Stimulated activated CD8-positive, alpha-beta memory T cell treated with anti-CD3 and anti-CD28 coated beads, Interleukin-4, amount 100 ng/mL, for 24 hours (primary cell): ENCODE results near the gene RXFP1.
"Not testable (repeated sequence)": the region's sequence is repeated elsewhere in the genome, so short reads cannot be mapped to it uniquely, and the experiment has no call there.

Experiments used
- DNase-seq: peaks from one replicate; pipeline ENCODE4 v3.0.0-alpha.2; 2020; ENCODE audit warnings: low read depth

The RXFP1 gene

DNA sequence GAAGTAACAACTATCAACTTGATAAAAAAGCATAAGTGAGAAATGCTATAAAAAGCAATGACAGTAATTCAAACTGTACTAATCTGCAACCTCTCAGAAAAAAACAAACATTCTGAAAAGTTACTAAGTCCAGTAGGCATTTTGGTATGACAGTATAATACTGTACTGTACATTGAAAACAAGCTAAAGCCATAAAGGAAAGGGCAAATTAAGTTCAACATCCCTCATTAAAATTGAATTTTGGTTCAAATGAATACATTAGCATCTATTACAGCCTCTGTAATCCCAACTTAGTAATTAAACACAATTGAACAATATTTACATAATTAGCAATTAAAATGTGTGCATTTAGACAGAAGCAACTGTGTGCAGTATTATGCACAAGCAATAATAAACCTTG, 96.3 kb downstream of the RXFP1 start:
- no peak for DNase-seq

DNA sequence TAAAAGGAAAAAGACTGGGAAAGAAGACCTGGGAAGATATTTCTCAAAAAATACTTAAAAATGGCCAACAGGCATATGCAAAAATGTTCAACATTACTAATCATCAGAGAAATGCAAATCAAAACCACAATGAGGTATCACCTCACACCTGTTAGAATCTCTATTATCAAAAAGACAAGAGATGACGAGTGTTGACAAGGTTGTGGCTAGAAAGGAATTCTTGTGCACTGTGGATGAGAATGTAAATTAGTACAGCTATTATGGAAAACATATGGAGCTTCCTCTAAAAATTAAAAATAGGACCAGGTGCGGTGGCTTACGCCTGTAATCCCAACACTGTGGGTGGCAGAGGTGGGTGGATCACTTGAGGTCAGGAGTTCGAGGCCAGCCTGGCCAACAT, 100.0 kb downstream of the RXFP1 start:
- no peak for DNase-seq

DNA sequence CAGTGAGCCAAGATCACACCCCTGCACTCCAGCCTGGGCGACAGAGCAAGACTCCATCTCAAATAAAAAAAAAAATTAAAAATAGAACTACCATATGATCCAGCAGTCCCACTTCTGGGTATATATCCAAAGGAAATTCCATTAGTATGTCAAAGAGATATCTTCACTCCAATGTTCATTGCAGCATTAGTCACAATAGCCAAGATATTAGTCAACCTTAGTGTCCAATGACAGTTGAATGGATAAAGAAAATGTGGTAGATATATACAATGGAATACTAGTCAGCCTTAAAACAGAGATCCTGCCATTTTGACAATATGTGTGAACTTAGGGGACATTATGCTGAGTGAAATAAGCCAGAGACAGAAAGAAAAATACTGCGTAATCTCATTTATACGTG, 100.6 kb downstream of the RXFP1 start:
- no peak for DNase-seq

DNA sequence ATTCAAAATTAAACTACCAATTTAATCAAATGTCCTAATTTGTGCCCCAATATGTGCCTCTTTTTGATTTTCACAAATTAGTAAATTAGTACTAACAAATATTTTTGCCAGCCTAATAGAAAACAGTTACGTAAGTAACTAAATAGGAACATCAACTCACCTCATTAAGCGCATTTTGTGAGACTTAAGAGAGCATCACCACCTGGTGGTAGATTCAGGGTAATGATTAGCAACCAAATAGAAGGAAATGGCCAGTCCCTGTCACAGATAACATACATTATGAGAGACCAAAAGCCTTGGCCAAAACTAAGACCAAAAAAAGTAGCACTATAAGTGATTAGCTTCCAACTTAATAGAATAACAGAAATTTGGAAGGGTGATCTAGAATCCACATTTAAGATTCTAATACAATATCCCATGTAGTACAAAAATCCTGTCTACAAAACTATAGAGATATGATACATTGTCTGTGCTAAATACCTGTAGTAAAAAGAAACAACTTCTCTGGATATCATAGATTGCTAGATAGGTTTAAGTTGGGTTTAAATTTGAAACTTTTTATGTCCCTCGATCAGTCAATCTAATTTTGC, 103.3 kb downstream of the RXFP1 start:
- no peak for DNase-seq

DNA sequence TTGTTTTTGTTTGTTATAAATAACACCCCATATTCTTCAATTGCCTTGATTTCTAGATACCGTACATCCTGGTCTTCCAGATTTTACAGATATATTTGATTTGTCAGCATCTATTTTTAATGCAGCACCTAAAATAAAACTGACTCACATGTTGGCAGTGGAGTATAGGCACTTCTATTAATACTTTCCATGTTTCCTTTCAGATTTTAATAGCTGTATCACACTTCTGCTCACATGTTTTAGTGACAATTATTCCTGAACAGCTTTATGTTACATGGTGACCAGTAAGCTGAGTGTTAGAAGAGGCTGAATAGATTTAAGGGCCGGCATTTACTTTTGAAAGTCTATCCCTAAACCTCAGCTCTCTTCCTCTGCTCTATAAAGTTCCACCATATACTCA, 103.9 kb downstream of the RXFP1 start:
- no peak for DNase-seq

DNA sequence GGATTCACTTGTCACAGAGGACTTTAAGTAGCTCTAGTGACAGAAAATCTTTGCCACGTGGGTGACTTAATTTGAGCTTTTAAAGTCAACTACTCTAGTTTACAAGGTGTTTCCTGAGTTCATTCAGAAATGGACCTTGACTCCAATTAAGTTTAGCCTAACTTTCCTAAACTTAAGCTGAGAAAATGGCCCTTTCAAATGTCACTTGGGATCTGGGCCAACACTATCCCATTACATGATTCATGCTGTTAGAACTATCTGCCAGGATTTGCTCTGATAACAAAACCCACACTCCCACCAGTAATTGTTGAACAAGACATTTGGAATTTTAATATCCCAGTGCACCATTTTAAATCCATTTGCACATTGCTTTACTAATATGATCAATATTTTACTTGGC, 109.2 kb downstream of the RXFP1 start:
- no peak for DNase-seq

DNA sequence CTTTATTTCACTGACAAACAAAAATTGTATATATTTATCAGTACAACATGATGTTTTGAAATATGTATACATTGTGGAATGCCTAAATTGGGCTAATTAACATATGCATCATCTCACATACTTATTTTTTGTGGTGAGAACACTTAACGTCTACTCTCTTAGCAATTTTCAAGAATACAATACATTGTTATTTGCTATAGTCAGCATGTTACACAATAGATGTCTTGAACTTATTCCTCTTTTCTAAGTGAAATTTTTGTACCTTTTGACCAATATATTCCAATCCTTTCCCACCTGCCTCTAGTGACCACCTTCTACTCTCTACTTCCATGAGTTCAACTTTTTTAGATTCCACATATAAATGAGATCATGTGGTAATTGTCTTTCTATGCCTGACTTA, 114.9 kb downstream of the RXFP1 start:
- no peak for DNase-seq

DNA sequence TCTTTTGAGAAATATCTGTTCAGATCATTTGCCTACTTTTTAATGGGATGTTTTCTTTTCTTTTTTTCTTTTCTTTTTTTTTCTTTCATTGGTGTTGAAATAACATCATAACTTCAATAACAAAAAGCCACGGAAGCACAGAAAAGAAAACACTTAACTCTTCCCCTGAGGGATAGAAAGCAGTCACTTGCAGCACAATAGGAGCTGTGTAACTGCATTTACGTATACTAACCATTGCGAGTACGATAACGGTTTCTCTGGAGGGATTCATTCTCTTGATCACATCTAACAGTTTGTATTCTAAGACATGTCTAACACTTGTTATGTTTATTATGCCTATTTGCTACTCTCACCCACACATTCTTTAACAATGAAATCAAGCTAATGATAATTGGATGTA, 122.7 kb downstream of the RXFP1 start:
- no peak for DNase-seq

DNA sequence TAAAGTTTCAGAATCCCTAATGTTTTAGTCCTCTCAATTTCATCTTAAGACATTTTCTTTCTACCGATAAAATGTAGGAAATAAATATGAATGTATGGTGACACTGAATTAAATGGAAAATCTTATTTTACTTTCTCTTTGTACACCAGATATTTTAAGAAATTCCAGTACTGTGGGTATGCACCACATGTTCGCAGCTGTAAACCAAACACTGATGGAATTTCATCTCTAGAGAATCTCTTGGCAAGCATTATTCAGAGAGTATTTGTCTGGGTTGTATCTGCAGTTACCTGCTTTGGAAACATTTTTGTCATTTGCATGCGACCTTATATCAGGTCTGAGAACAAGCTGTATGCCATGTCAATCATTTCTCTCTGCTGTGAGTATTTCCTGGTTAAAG, 123.1 kb downstream of the RXFP1 start:
- no peak for DNase-seq

DNA sequence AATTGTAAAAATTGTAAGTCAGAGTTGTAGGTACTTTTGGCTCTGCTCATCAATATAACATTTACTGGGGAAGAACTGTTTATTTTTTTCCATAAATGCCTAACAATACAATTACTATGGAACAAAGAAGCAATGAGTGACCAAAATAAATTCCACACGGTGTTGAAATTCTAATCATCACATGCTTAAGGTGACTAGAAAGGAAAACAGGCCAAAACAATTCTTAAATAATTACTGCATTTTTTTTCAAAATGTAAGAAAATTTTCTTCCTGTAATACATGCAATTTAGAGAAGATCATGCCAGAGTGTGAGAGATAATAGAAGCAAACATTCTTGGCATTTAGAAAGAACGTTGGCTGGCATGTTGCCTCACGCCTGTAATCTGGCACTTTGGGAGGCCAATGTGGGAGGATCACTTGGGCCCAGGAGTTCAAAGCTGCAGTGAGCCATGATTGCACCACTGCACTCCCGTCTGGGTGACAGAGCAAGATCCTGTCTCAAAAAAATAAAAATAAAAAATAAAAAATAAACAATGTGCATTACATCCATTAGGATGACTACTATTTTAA, 127.5 kb downstream of the RXFP1 start:
- no peak for DNase-seq

DNA sequence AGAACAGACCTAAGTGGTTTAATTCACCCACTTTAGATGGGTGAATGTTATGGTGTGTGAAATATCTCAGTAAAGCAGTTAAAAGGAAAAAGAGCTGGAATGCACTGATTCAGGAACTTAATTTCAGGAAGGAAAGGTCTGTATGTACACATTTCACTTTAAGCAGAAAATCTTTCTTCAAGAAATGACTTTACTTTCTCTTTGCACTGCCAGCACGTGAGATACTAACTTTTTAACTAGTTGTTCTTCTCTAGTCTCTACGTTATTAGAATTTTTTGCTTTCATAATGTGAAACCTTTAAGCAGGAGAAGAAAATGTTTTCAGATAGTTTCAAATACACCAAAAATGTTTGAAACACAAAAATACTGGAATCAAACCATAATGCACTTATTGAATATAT, 131.2 kb downstream of the RXFP1 start:
- DNase-seq = no peak

DNA sequence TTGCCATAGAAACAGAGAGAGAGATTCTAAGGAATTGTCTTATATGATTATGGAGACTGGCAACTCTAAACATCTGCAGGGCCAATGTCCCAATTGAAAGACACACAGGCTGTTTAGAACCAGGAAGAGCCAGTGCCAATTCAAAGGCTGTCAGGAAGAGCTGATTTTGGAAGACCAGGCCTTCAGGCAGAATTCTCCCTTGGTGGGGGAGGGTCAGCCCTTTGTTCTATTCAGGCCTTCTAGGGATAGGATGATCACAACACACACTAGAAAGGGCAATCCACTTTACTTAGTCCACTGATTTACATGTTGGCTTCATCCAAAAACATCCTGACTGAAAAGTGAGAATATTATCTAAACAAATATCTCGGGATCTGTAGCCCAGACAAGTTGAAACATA, 134.8 kb downstream of the RXFP1 start:
- DNase-seq = no peak

DNA sequence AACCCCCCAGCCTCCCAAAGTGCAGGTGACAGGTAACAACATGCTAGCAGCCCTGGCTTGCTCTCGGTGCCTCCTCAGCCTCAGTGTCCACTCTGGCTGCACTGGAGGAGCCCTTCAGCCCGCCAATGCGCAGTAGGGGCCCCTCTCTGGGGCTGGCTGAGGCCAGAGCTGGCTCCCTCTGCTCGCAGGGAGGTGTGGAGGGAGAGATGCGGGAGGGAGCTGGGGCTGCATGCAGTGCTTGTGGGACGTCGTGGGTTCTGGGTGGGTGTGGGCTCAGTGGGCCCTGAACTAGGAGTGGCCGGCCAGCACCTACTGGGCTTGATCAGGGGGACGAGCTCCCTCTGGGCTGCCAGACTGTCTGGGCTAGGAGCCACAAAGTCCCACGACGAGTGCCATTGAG, 135.6 kb downstream of the RXFP1 start:
- no peak for DNase-seq

DNA sequence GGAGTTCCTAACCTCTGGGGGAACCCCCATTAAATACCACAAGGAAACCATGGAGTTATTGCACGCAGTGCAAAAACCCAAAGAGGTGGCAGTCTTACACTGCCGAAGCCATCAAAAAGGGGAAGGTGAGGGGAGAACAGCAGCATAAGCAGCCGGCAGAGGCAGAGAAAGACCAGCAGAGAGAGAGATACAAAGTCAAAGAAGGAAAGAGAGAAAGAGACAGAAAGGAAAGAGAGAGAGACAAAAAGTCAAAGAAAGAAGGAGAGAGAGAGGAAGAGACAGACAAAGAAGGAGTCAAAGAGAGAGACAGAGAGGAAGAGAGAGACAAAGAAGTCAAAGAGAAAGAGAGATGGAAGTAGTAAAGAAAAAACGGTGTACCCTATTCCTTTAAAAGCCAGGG, 141.6 kb downstream of the RXFP1 start:
- DNase-seq = not testable (repeated sequence)

DNA sequence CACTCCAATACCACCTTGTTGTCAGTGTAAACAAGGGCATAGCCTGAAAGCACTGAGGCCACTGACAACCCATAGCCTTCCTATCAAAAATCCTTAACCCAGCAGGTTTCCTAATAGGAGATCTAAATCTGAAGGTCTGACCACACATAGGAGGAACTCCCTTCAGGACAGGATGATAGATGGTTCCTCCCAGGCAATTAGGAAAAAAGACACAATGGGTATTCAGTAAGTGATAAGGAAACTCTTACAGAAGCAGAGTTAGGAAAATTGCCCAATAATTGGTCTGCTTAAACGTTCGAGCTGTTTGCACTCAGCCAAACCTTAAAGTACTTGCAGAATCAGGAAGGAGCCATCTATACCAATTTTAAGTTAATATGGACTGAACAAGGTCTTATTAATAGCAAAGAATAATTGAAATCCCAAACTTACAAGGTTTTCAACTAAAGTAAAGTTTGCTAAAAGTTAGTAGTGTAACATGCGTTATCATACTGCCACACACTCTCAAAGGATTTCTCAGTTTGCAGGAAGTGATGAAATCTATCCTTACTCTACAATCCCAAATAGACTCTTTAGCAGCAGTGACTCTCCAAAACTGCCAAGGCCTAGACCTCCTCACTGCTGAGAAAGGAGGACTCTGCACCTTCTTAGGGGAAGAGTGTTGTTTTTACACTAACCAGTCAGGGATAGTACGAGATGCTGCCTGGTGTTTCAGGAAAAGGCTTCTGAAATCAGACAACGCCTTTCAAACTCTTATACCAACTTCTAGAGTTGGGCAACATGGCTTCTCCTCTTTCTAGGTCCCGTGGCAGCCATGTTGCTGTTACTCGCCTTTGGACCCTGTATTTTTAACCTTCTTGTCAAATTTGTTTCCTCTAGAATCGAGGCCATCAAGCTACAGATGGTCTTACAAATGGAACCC, 142.3 kb downstream of the RXFP1 start:
- DNase-seq = not testable (repeated sequence)

DNA sequence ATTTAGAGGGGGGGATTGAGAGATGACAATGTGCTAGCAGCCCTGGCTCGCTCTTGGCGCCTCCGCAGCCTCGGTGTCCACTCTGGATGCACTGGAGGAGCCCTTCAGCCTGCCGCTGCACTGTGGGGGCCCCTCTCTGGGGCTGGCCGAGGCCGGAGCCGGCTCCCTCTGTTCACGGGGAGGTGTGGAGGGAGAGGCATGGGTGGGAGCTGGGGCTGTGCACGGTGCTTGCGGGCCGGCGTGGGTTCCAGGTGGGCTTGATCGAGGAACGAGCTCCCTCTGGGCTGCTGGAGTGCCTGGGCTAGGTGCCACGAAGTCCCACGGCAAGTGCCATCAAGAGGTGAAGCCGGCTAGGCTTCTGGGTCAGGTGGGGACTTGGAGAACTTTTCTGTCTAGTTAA, 143.1 kb downstream of the RXFP1 start:
- DNase-seq = no peak

DNA sequence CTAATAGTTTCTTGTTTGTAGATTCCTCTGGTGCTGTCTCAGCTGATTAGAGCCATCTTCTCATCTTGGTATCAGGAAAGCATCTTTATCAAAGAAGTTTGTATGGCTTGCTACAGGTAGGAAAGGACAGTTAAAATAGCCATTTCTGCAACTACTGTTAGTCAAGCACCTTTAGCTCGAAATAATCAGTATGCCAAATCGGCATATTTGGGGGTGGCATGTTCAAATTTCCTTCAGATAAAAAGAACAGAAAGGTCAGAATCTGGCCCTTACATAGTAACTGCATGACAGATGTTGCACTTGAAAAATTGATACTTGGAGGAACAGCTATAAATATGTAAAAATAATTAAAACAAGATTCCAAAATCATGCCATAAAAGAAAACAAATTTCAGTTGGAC, 145.2 kb downstream of the RXFP1 start:
- DNase-seq = no peak

DNA sequence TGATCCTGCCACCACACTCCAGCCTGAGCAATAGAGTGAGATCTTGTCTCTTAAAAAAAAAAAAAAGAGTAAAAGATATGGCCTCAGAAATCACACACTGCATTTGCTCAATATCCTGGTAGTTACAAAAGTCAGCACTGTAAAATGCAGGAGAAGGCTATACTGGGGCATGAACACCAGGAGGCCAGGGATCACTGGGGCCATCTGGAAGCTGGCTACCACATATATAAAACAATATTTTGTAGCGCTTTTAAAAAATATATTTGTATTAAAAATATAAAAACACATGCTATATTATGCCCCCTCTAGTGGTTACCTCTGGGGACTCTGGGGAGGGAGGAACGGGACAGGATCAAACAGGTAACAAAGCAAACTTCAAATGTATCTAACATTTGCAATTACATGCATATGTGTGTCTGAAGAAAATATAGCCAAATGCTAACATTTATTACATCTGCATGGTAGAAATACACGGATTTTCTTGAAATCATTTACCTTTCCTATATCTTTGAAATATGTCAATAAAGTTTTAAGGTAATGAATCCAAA, 146.0 kb downstream of the RXFP1 start:
- DNase-seq = no peak

DNA sequence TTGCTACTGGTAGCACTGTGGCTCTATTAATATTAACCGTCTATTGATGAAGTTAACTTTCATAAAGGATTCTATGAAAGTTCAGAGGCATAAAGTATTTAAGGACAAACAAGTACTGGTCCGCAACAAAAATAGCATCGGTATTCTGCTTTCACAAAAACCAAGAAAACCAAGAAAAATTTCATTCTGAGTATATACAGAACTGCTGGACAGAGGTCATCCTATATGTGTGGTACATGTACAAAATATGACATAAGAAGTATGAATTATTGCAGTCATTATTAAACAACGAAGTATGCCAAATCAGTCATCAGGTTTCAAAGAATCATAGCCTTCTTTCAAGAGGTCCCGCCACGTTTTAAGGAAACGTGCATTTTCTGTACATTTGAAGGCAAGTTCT, 147.6 kb downstream of the RXFP1 start:
- DNase-seq = no peak

DNA sequence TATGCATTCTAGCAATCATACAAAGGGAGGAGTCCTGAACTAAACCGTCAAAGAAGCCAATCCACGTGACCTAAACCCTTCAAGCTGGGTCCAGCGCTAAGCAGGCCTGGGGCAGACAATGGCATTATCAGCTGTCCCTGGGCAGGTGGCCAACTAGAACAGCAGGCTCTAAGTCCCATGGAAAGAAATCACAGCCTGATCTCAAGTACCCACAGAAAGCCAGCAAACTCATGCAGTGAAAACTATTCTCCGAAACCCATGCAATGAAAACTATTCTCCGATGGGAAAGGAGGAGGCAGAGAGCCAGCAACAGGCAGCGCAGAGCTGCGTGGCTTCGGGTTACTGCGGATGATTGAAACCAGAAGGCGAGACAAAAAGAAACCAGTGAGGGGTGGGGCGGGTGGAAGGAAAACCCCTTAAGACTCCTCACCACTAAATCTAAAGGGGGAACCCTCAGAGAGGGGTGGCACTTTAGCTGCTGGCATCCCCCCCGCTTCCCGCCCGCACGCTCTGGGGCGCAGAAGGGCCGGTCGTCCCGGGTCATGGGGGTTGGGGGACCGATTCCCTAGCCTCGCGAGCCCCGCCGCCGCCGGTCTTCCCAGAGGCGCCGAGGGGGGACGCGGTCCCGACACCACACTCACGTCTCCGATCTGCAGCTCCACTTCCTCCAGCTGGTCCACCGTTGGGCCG, 149.4 kb downstream of the RXFP1 start:
- DNase-seq = peak; percentile 50

DNA sequence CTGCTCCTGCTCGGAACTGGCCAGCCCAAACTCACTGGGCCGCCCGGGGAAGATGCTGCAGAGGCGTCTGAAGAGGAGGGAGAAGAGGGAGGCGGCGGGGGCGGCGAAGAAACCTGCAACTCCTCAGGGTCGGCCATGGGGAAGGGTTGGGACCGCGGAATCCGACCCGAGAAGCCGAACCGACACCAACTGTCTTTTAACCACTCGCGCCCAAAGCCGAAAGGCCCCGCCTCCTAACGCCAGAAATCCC, 149.9 kb downstream of the RXFP1 start, which contains the start of gene C4orf46:
TSS of gene C4orf46 (minus strand) at position 223 of the 250 bp plus-strand sequence. CDS start at position 137, 86 bp downstream.
- DNase-seq = no peak

DNA sequence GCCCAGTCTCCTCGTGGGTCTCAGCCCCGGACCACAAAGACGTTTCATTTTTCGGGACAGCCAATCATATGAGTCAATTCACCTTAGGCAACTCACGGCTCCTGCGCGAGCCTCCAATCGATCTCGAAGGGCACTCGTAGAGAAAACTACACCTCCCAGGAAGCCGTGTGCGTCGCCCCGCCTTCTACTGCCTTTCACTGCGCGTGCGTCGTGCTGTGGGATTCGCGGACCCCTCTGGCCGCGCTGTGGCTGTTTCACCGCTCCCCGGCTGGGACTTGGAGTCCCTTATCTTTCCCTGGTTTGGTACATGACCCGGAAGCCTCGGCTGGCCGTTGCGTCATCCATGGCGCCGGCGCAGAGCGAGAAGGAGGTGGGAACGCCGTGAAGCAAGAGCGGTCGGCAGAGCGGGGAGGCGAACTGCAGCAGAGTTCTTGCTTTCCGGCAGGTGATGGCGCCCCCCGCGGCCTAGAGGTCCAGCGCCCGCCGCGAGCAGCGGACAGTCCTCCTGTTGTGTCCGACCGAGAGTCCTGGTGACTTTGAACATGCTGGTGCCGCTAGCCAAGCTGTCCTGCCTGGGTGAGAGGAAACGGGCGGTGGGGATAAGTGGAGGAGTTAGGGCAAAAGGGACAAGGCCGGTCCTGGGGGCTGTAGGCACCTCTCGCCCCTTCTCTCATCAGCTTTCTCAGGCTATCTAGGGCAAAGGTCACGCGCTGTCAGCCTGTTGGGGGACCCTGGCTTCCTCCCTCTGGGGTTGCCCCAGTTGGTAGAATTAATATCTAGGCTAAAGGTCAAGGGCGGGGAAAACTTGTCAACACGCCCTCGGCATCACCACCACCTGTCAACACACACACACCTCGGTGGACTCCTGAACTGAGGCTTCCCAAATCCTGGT, 150.5 kb downstream of the RXFP1 start, which contains the start of gene ETFDH:
TSS of gene ETFDH (plus strand) at position 382 of the 892 bp plus-strand sequence. CDS start at position 543, 161 bp downstream.
- DNase-seq = peak; percentile 97
